Common myeloid progenitor, CD34-positive (primary cell): ENCODE results near the gene DCP1A.
"Not testable (repeated sequence)": the region's sequence is repeated elsewhere in the genome, so short reads cannot be mapped to it uniquely, and the experiment has no call there.

Source experiments
- CTCF ChIA-PET: fragments of 350-600 bp; sonication (Branson Sonifier 250); formaldehyde crosslinking; loops from one replicate; lab custom pipeline; 2021; ENCODE audit warnings: antibody characterized with exemption; lab: Charles Lee
- POLR2A ChIA-PET: fragments of 350-600 bp; sonication (Branson Sonifier 250); formaldehyde crosslinking; loops from one replicate; lab custom pipeline; 2021; ENCODE audit warnings: antibody characterized with exemption; lab: Charles Lee
- DNase-seq, 3 donors: peaks; one replicate each; pipeline versions ENCODE4 v3.0.0 to v3.0.0-alpha.2; 2013
- H3K27ac ChIP-seq, 2 experiments: 1 replicate in 1 of 2; 2 replicates in 1 of 2; pipeline ENCODE4 v1.7.0; 2013; ENCODE audit warnings: inconsistent platforms in 2 of 2, low read length in 2 of 2, mild to moderate bottlenecking in 2 of 2, low read depth in 1 of 2, moderate library complexity in 1 of 2; ENCODE audit not compliant: severe bottlenecking in 2 of 2, insufficient read depth in 1 of 2, poor library complexity in 1 of 2
- H3K27me3 ChIP-seq, 5 experiments: replicated peaks in 2 of 5; 1 replicate in 3 of 5; 2 replicates in 2 of 5; pipeline versions ENCODE4 v1.6.1 to v1.7.0; 2013; ENCODE audit warnings: low read length in 4 of 5, mild to moderate bottlenecking in 2 of 5, moderate library complexity in 2 of 5, inconsistent platforms in 1 of 5; ENCODE audit not compliant: insufficient read depth in 5 of 5, control insufficient read depth in 4 of 5
- H3K36me3 ChIP-seq, 4 experiments: 1 replicate in 2 of 4; 2 replicates in 2 of 4; pipeline versions ENCODE4 v1.6.1 to v1.7.0; 2013; ENCODE audit warnings: low read length in 3 of 4, control low read depth in 1 of 4, mild to moderate bottlenecking in 1 of 4; ENCODE audit not compliant: control insufficient read depth in 4 of 4, insufficient read depth in 4 of 4
- H3K4me1 ChIP-seq, 4 experiments: 1 replicate in 3 of 4; 2 replicates in 1 of 4; pipeline versions ENCODE4 v1.6.1 to v1.7.1; 2013; ENCODE audit warnings: low read length in 3 of 4, mild to moderate bottlenecking in 3 of 4, control low read depth in 1 of 4, inconsistent platforms in 1 of 4, moderate library complexity in 1 of 4; ENCODE audit not compliant: control insufficient read depth in 4 of 4, insufficient read depth in 4 of 4; ENCODE audit errors: control extremely low read depth in 1 of 4
- H3K4me3 ChIP-seq, 7 experiments: 1 replicate in 4 of 7; 2 replicates in 3 of 7; pipeline versions ENCODE4 v1.5.1 to v1.7.0; 2013; ENCODE audit warnings: mild to moderate bottlenecking in 7 of 7, low read length in 6 of 7, moderate library complexity in 6 of 7, inconsistent platforms in 2 of 7, low read depth in 2 of 7, control low read depth in 1 of 7; ENCODE audit not compliant: insufficient read depth in 4 of 7, control insufficient read depth in 1 of 7; ENCODE audit errors: extremely low read depth in 1 of 7
- H3K9me3 ChIP-seq, 5 experiments: 1 replicate in 4 of 5; 2 replicates in 1 of 5; pipeline versions ENCODE4 v1.6.1 to v1.7.1; 2013; ENCODE audit warnings: low read length in 4 of 5, mild to moderate bottlenecking in 2 of 5, inconsistent platforms in 1 of 5, low read depth in 1 of 5, moderate library complexity in 1 of 5; ENCODE audit not compliant: control insufficient read depth in 4 of 5, insufficient read depth in 2 of 5; ENCODE audit errors: control extremely low read depth in 1 of 5
- WGBS: methylation state at CpG from one replicate; pipeline ENCODE4 v1.1.5; 2013; ENCODE audit not compliant: insufficient coverage; 5-methylcytosine and 5-hydroxymethylcytosine counted together

DCP1A gene

GRCh38 chr3:53376679-53377078, 29.3 kb upstream of the DCP1A start:
- Histone ChIP-seq H3K4me1 (no peaks in the 10 kb centered on the region), H3K27ac (no peak overlapping the region), H3K4me3 (no peak overlapping the region), H3K36me3 (no peaks in the 10 kb centered on the region), H3K27me3 (peaks cover 0 to 2% (median 0%) of the 10 kb centered on the region in 5 experiments), H3K9me3 (no peaks in the 10 kb centered on the region)
- 100% methylated on average over 1 of the region's 3 CpGs for WGBS
- no peak for DNase-seq
- ChIA-PET POLR2A (no interaction called here), CTCF (interaction anchor here (0.7 to 2.2 kb wide), 4 partner anchors 20 to 334 kb away, joined by 3 to 7 read pairs (median 4); no protein-coding TSS in a partner anchor)

GRCh38 chr3:53375019-53375418, 27.7 kb upstream of the DCP1A start:
- CTCF ChIA-PET = interaction anchor here (0.7 to 3.0 kb wide), 9 partner anchors 11 to 352 kb away, joined by 3 to 31 read pairs (median 4); no protein-coding TSS in a partner anchor
- Histone ChIP-seq H3K27me3 (no peaks in the 10 kb centered on the region), H3K4me1 (no peaks in the 10 kb centered on the region), H3K27ac (no peak overlapping the region), H3K4me3 (no peak overlapping the region), H3K36me3 (no peaks in the 10 kb centered on the region), H3K9me3 (no peaks in the 10 kb centered on the region)
- 45% methylated on average over 6 of the region's 8 CpGs for WGBS
- POLR2A ChIA-PET = interaction anchor here (0.5 kb wide), 1 partner anchor 11 kb away, joined by 3 read pairs; no protein-coding TSS in a partner anchor
- DNase-seq = peak; percentile 65 to 77 (median 68)

- H3K9me3 ChIP-seq, H3K4me3 ChIP-seq, H3K27me3 ChIP-seq, H3K36me3 ChIP-seq, H3K27ac ChIP-seq, DNase-seq, CTCF ChIA-PET, POLR2A ChIA-PET, H3K4me1 ChIP-seq: not testable (repeated sequence)
- no CpG with 5 or more reads among the region's 17 CpGs for WGBS
Observed at GRCh38 chr3:53370719-53371118, 23.4 kb upstream of the DCP1A start.

GRCh38 chr3:53361852-53362251, 14.5 kb upstream of the DCP1A start:
- H3K4me1 ChIP-seq = peaks cover 0 to 11% (median 0%) of the 10 kb centered on the region in 4 experiments
- no peaks in the 10 kb centered on the region for H3K9me3 ChIP-seq
- peak in 2 of 3 donors; percentile 62 to 80 for DNase-seq
- ChIA-PET CTCF (no interaction called here), POLR2A (no interaction called here)
- H3K36me3 ChIP-seq = no peaks in the 10 kb centered on the region
- no peak overlapping the region for H3K4me3 ChIP-seq
- peaks cover 0 to 2% (median 0%) of the 10 kb centered on the region in 5 experiments for H3K27me3 ChIP-seq
- 90% methylated on average over 2 of the region's 3 CpGs for WGBS
- no peak overlapping the region for H3K27ac ChIP-seq

GRCh38 chr3:53357458-53357857, 10.1 kb upstream of the DCP1A start:
- no peak overlapping the region for H3K4me3 ChIP-seq
- H3K27ac ChIP-seq = no peak overlapping the region
- H3K27me3 ChIP-seq = no peaks in the 10 kb centered on the region
- H3K4me1 ChIP-seq = peaks cover 0 to 32% (median 11%) of the 10 kb centered on the region in 4 experiments
- DNase-seq = no peak
- no peaks in the 10 kb centered on the region for H3K9me3 ChIP-seq
- ChIA-PET POLR2A (no interaction called here), CTCF (no interaction called here)
- no peaks in the 10 kb centered on the region for H3K36me3 ChIP-seq
- WGBS = 100% methylated on average over 1 of the region's 1 CpG

GRCh38 chr3:53354945-53355498, 7.7 kb upstream of the DCP1A start:
- Histone ChIP-seq H3K27ac (peak overlapping the region in 1 of 2 experiments; percentile 11), H3K36me3 (no peaks in the 10 kb centered on the region), H3K4me1 (peaks cover 11 to 41% (median 17%) of the 10 kb centered on the region in 4 experiments), H3K9me3 (no peaks in the 10 kb centered on the region), H3K4me3 (peak overlapping the region in 1 of 7 experiments; percentile 7), H3K27me3 (no peaks in the 10 kb centered on the region)
- 100% methylated on average over 1 of the region's 2 CpGs for WGBS
- peak; percentile 29 to 59 (median 39) for DNase-seq
- ChIA-PET POLR2A (no interaction called here), CTCF (no interaction called here)

GRCh38 chr3:53353202-53353601, 5.9 kb upstream of the DCP1A start:
- H3K4me1 ChIP-seq = peaks cover 12 to 39% (median 17%) of the 10 kb centered on the region in 4 experiments
- ChIA-PET CTCF (interaction anchor here (0.7 kb wide), 1 partner anchor 1151 kb away, joined by 3 read pairs; no protein-coding TSS in a partner anchor), POLR2A (no interaction called here)

More at GRCh38 chr3:53353202-53353601, 5.9 kb upstream of the DCP1A start:
- no CpG with 5 or more reads among the region's 2 CpGs for WGBS
- Histone ChIP-seq H3K27ac (no peak overlapping the region), H3K4me3 (no peak overlapping the region), H3K27me3 (no peaks in the 10 kb centered on the region), H3K9me3 (no peaks in the 10 kb centered on the region), H3K36me3 (no peaks in the 10 kb centered on the region)
- DNase-seq = no peak
